ENCODE measurements around the gene ARPC5L.
"Not testable (repeated sequence)": the region's sequence is repeated elsewhere in the genome, so short reads cannot be mapped to it uniquely, and the experiment has no call there.

Gene ARPC5L

GRCh38 chr9:124894035-124894740 lies 32.3 kb downstream of the ARPC5L start:
- peak in 1 of 14 donors; percentile 24 for DNase-seq

- DNase-seq, result peak in 3 of 14 donors; percentile 15 to 18 (median 16)
Measured at GRCh38 chr9:124894741-124895170, 32.8 kb downstream of the ARPC5L start.

GRCh38 chr9:124897570-124898460 lies 35.9 kb downstream of the ARPC5L start:
- no peak for DNase-seq

- DNase-seq, result no peak
Measured at GRCh38 chr9:124899845-124900244, 37.9 kb downstream of the ARPC5L start.

GRCh38 chr9:124906966-124907365 lies 45.0 kb downstream of the ARPC5L start:
- no peak for DNase-seq

GRCh38 chr9:124908098-124908497 lies 46.2 kb downstream of the ARPC5L start:
- DNase-seq, result no peak

- no peak for DNase-seq
Measured at GRCh38 chr9:124911766-124912165, 49.8 kb downstream of the ARPC5L start.

- no peak for DNase-seq
Measured at GRCh38 chr9:124913378-124913777, 51.4 kb downstream of the ARPC5L start.

GRCh38 chr9:124914753-124915405 lies 52.9 kb downstream of the ARPC5L start:
- DNase-seq, result no peak

GRCh38 chr9:124920394-124920793 lies 58.5 kb downstream of the ARPC5L start:
- not testable (repeated sequence) for DNase-seq

Measured in C1 segment of cervical spinal cord (tissue), 14 donors.